NCI-H1105 treated with DMSO at 0.1 percent for 48 hours (cell line): ENCODE results near the gene PLD1.
"Not testable (repeated sequence)": the region's sequence is repeated elsewhere in the genome, so short reads cannot be mapped to it uniquely, and the experiment has no call there.

Experiments used
- DNase-seq: peaks from one replicate; lab custom pipeline; 2025; lab: John Stamatoyannopoulos, UW

PLD1 gene

GRCh38 chr3:171809861-171810628, at the start of gene PLD1:
Gene PLD1 (minus strand): TSS chr3:171810483. CDS start chr3:171738051, 72,432 bp downstream.
- DNase-seq = peak; percentile 89

GRCh38 chr3:171858770-171859169, 48.5 kb upstream of the PLD1 start:
- not testable (repeated sequence) for DNase-seq

- DNase-seq = no peak
Observed at GRCh38 chr3:171854649-171855305, 44.5 kb upstream of the PLD1 start.

GRCh38 chr3:171851660-171852058, 41.4 kb upstream of the PLD1 start:
- no peak for DNase-seq

- no peak for DNase-seq
Observed at GRCh38 chr3:171850960-171851659, 40.8 kb upstream of the PLD1 start.

GRCh38 chr3:171850320-171850959, 40.2 kb upstream of the PLD1 start:
- DNase-seq = no peak

- DNase-seq = no peak
Observed at GRCh38 chr3:171849617-171850319, 39.5 kb upstream of the PLD1 start.

GRCh38 chr3:171847595-171848259, 37.4 kb upstream of the PLD1 start:
- DNase-seq = no peak

- no peak for DNase-seq
Observed at GRCh38 chr3:171847133-171847532, 36.9 kb upstream of the PLD1 start.

- DNase-seq = no peak
Observed at GRCh38 chr3:171846597-171846996, 36.3 kb upstream of the PLD1 start.

GRCh38 chr3:171845481-171846284, 35.4 kb upstream of the PLD1 start:
- DNase-seq = no peak

- DNase-seq = no peak
Observed at GRCh38 chr3:171844873-171845272, 34.6 kb upstream of the PLD1 start.

GRCh38 chr3:171842864-171843518, 32.7 kb upstream of the PLD1 start, which contains the start of gene TMEM212:
Gene TMEM212 (plus strand): TSS chr3:171843349. CDS start chr3:171843384, 35 bp downstream.
- DNase-seq = no peak

- no peak for DNase-seq
Observed at GRCh38 chr3:171841620-171842000, 31.3 kb upstream of the PLD1 start.

GRCh38 chr3:171840811-171841619, 30.7 kb upstream of the PLD1 start:
- DNase-seq = no peak

GRCh38 chr3:171840445-171840810, 30.1 kb upstream of the PLD1 start:
- no peak for DNase-seq

GRCh38 chr3:171839270-171839669, 29.0 kb upstream of the PLD1 start:
- DNase-seq = no peak

- no peak for DNase-seq
Observed at GRCh38 chr3:171838218-171838720, 28.0 kb upstream of the PLD1 start.

- DNase-seq = no peak
Observed at GRCh38 chr3:171837698-171838097, 27.4 kb upstream of the PLD1 start.
